Muscle of arm (tissue), 12 donors: ENCODE data around the gene LIMS1. TPM values are rescaled to one million over a fixed set of nuclear protein-coding genes. Genes with fewer than 3 reads are reported as not detected.
"Not testable (repeated sequence)": the region's sequence is repeated elsewhere in the genome, so short reads cannot be mapped to it uniquely, and the experiment has no call there.

Source experiments
- DNase-seq: peaks from one replicate; pipeline ENCODE4 v3.0.0-alpha.2; 2013
- polyA plus RNA-seq, 12 donors: library from polyadenylated mRNA; unstranded; fragments of 120-200 nt; gene quantifications; one replicate each; pipeline ENCODE4 v1.2.1, GENCODE V29; 2013; ENCODE audit not compliant: insufficient read length in 12 of 12

The LIMS1 gene
- polyA plus RNA-seq, 12 donors, result 42.9 to 63.8 (median 50.8) TPM; not detected in 1

GRCh38 chr2:108542071-108542470, 7.8 kb downstream of the LIMS1 start:
- DNase-seq, result peak; percentile 70

GRCh38 chr2:108547606-108548005, 13.3 kb downstream of the LIMS1 start:
- no peak for DNase-seq

GRCh38 chr2:108548208-108549003, 14.1 kb downstream of the LIMS1 start:
- DNase-seq, result no peak

GRCh38 chr2:108552566-108552965, 18.3 kb downstream of the LIMS1 start:
- no peak for DNase-seq

GRCh38 chr2:108553209-108553919, 19.1 kb downstream of the LIMS1 start:
- no peak for DNase-seq

GRCh38 chr2:108554528-108554927, 20.3 kb downstream of the LIMS1 start:
- DNase-seq, result no peak

- DNase-seq, result no peak
Observed at GRCh38 chr2:108555572-108555971, 21.3 kb downstream of the LIMS1 start.

- not testable (repeated sequence) for DNase-seq
Observed at GRCh38 chr2:108556581-108556980, 22.3 kb downstream of the LIMS1 start.

GRCh38 chr2:108560241-108560811, 26.1 kb downstream of the LIMS1 start:
- DNase-seq, result no peak

GRCh38 chr2:108560895-108561530, 26.7 kb downstream of the LIMS1 start:
- no peak for DNase-seq

GRCh38 chr2:108562274-108562673, 28.0 kb downstream of the LIMS1 start:
- DNase-seq, result no peak

GRCh38 chr2:108564510-108564909, 30.2 kb downstream of the LIMS1 start:
- no peak for DNase-seq

- DNase-seq, result no peak
Observed at GRCh38 chr2:108565778-108566375, 31.6 kb downstream of the LIMS1 start.

- DNase-seq, result no peak
Observed at GRCh38 chr2:108570416-108570815, 36.1 kb downstream of the LIMS1 start.

GRCh38 chr2:108571286-108571685, 37.0 kb downstream of the LIMS1 start:
- no peak for DNase-seq

- no peak for DNase-seq
Observed at GRCh38 chr2:108573061-108573460, 38.8 kb downstream of the LIMS1 start.

- no peak for DNase-seq
Observed at GRCh38 chr2:108574332-108574731, 40.1 kb downstream of the LIMS1 start.

GRCh38 chr2:108575132-108575966, 41.1 kb downstream of the LIMS1 start:
- no peak for DNase-seq

- DNase-seq, result no peak
Observed at GRCh38 chr2:108577099-108577498, 42.8 kb downstream of the LIMS1 start.

GRCh38 chr2:108579623-108580022, 45.4 kb downstream of the LIMS1 start:
- DNase-seq, result no peak

- DNase-seq, result no peak
Observed at GRCh38 chr2:108580050-108580449, 45.8 kb downstream of the LIMS1 start.
